ENCODE measurements around the gene SALL3.

The SALL3 gene

GRCh38 chr18:78980279-78980771 lies 707 bp downstream of the SALL3 start:
- peak overlapping the region; percentile 53 for H3K4me3 ChIP-seq (ENCODE audit: low read depth, low read length)

GRCh38 chr18:78980777-78981380 lies 1.3 kb downstream of the SALL3 start:
- peak overlapping the region; percentile 53 for H3K4me3 ChIP-seq (ENCODE audit: low read depth, low read length)

GRCh38 chr18:78981394-78981831 lies 1.8 kb downstream of the SALL3 start:
- peak overlapping the region; percentile 53 for H3K4me3 ChIP-seq (ENCODE audit: low read depth, low read length)

- peak overlapping the region; percentile 53 for H3K4me3 ChIP-seq (ENCODE audit: low read depth, low read length)
Observed at GRCh38 chr18:78981989-78982620, 2.5 kb downstream of the SALL3 start.

GRCh38 chr18:78983512-78983911 lies 3.9 kb downstream of the SALL3 start:
- H3K4me3 ChIP-seq (ENCODE audit: low read depth, low read length), result peak overlapping the region; percentile 24

- H3K4me3 ChIP-seq (ENCODE audit: low read depth, low read length), result peak overlapping the region; percentile 18
Observed at GRCh38 chr18:78984941-78985784, 5.5 kb downstream of the SALL3 start.

GRCh38 chr18:78986018-78986481 lies 6.4 kb downstream of the SALL3 start:
- H3K4me3 ChIP-seq (ENCODE audit: low read depth, low read length), result no peak overlapping the region

- H3K4me3 ChIP-seq (ENCODE audit: low read depth, low read length), result no peak overlapping the region
Observed at GRCh38 chr18:78991446-78991845, 11.8 kb downstream of the SALL3 start.

GRCh38 chr18:78992041-78993011 lies 12.7 kb downstream of the SALL3 start:
- no peak overlapping the region for H3K4me3 ChIP-seq (ENCODE audit: low read depth, low read length)

GRCh38 chr18:78993014-78993926 lies 13.7 kb downstream of the SALL3 start:
- H3K4me3 ChIP-seq (ENCODE audit: low read depth, low read length), result no peak overlapping the region

- no peak overlapping the region for H3K4me3 ChIP-seq (ENCODE audit: low read depth, low read length)
Observed at GRCh38 chr18:78994000-78994399, 14.4 kb downstream of the SALL3 start.

GRCh38 chr18:78994531-78994930 lies 14.9 kb downstream of the SALL3 start:
- H3K4me3 ChIP-seq (ENCODE audit: low read depth, low read length), result no peak overlapping the region

- no peak overlapping the region for H3K4me3 ChIP-seq (ENCODE audit: low read depth, low read length)
Observed at GRCh38 chr18:78994977-78995582, 15.5 kb downstream of the SALL3 start.

- no peak overlapping the region for H3K4me3 ChIP-seq (ENCODE audit: low read depth, low read length)
Observed at GRCh38 chr18:78995740-78996395, 16.2 kb downstream of the SALL3 start.

GRCh38 chr18:78996741-78997490 lies 17.3 kb downstream of the SALL3 start:
- H3K4me3 ChIP-seq (ENCODE audit: low read depth, low read length), result no peak overlapping the region

GRCh38 chr18:78998371-78999071 lies 18.9 kb downstream of the SALL3 start:
- no peak overlapping the region for H3K4me3 ChIP-seq (ENCODE audit: low read depth, low read length)

GRCh38 chr18:78999939-79000338 lies 20.3 kb downstream of the SALL3 start:
- H3K4me3 ChIP-seq (ENCODE audit: low read depth, low read length), result no peak overlapping the region
